ENCODE measurements around the gene UTP18. TPM values are rescaled to one million over a fixed set of nuclear protein-coding genes. Genes with fewer than 3 reads are reported as not detected.

UTP18 gene
- total and polyA plus RNA-seq, 2 of the 8 experiments (the other 6 are each of a cell fraction or from before 2014, with no cell fraction given) = 17.9 to 85.7 TPM

DNA sequence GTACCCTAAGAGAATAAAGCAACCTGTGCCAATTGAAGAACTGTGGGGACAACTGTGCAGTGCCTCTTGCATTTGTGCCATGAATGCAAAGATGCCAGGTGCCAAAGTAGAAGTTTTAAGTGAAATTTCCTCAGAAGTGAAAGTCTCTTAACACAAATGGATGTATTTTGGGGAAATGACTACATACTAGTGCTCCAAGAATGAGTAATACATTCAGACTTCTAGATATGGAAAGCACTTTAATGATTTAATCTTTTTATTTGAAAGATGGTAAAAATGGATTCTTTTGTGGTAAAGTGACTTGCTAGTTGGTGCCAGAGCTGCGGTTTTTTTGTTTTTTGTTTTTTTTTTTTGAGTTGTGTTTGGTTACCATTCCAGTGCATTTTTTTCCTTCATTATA is 15.0 kb downstream of the UTP18 start (continued):
- TF ChIP-seq SIX5 (IDR thresholded peaks at IDR 0.05; ENCODE audit: low read depth, low read length) = no peak
- TF ChIP-seq POU5F1 (IDR thresholded peaks at IDR 0.05; ENCODE audit: low read depth, low read length) = no peak
- no peak for TF ChIP-seq NANOG (IDR thresholded peaks at IDR 0.05; ENCODE audit: insufficient read depth, low read depth, low read length, poor library complexity, severe bottlenecking)
- TF ChIP-seq BRCA1 (IDR thresholded peaks at IDR 0.05; ENCODE audit: low read depth, low read length) = no peak
- no peak for TF ChIP-seq RFX5 (IDR thresholded peaks at IDR 0.05; ENCODE audit: borderline replicate concordance, low read depth, low read length)
